CD8-positive, alpha-beta memory T cell (primary cell): ENCODE results near the gene KCNQ2. TPM values are rescaled to one million over a fixed set of nuclear protein-coding genes. Genes with fewer than 3 reads are reported as not detected.
A peak's percentile ranks its signal among the peaks of the same experiment; 100 is the strongest.

Experiments used
- CTCF ChIA-PET: fragments of 350-600 bp; sonication (Branson Sonifier 250); formaldehyde crosslinking; loops from one replicate; lab custom pipeline; 2021; ENCODE audit warnings: antibody characterized with exemption; lab: Charles Lee
- POLR2A ChIA-PET: fragments of 350-600 bp; sonication (Branson Sonifier 250); formaldehyde crosslinking; loops from one replicate; lab custom pipeline; 2021; ENCODE audit warnings: antibody characterized with exemption; lab: Charles Lee
- DNase-seq, 5 donors: peaks; one replicate each; pipeline versions ENCODE4 v3.0.0 to v3.0.0-alpha.2; 2020 to 2022; ENCODE audit warnings: mixed read lengths in 1 of 5
- H3K27ac ChIP-seq: one replicate; pipeline ENCODE4 v1.7.0; 2013; ENCODE audit warnings: low read depth, mild to moderate bottlenecking, low read length, moderate library complexity
- H3K27me3 ChIP-seq: 2 replicates; pipeline ENCODE4 v1.7.0; 2013; ENCODE audit warnings: low read length, mild to moderate bottlenecking; ENCODE audit not compliant: insufficient read depth, poor library complexity, severe bottlenecking
- H3K36me3 ChIP-seq: 2 replicates; pipeline ENCODE4 v1.7.0; 2013; ENCODE audit warnings: mild to moderate bottlenecking, low read length, moderate library complexity; ENCODE audit not compliant: insufficient read depth
- H3K4me1 ChIP-seq: 2 replicates; pipeline ENCODE4 v1.7.0; 2013; ENCODE audit warnings: mild to moderate bottlenecking, low read length, moderate library complexity; ENCODE audit not compliant: insufficient read depth
- H3K4me3 ChIP-seq: 2 replicates; pipeline ENCODE4 v1.7.0; 2013; ENCODE audit warnings: mild to moderate bottlenecking, low read length
- H3K9me3 ChIP-seq: 2 replicates; pipeline ENCODE4 v1.7.0; 2013; ENCODE audit warnings: mild to moderate bottlenecking, low read length
- H3K27ac Mint-ChIP-seq, 8 donors: one replicate each; pipeline ENCODE4 v1.8.0; 2020 to 2021; ENCODE audit warnings: mixed read lengths in 8 of 8, mild to moderate bottlenecking in 6 of 8, inconsistent platforms in 3 of 8, moderate library complexity in 3 of 8
- H3K27me3 Mint-ChIP-seq, 2 donors: one replicate each; pipeline ENCODE4 v1.8.0; 2020 to 2021; ENCODE audit warnings: mixed read lengths in 2 of 2, mild to moderate bottlenecking in 1 of 2, moderate library complexity in 1 of 2
- H3K36me3 Mint-ChIP-seq, 3 donors: one replicate each; pipeline ENCODE4 v1.8.0; 2020 to 2021; ENCODE audit warnings: mixed read lengths in 3 of 3, inconsistent platforms in 1 of 3, mild to moderate bottlenecking in 1 of 3
- H3K4me1 Mint-ChIP-seq, 3 donors: one replicate each; pipeline ENCODE4 v1.8.0; 2020 to 2021; ENCODE audit warnings: mixed read lengths in 3 of 3, inconsistent platforms in 1 of 3, mild to moderate bottlenecking in 1 of 3
- H3K4me3 Mint-ChIP-seq, 7 donors: one replicate each; pipeline ENCODE4 v1.8.0; 2020 to 2021; ENCODE audit warnings: mixed read lengths in 7 of 7, mild to moderate bottlenecking in 6 of 7, moderate library complexity in 4 of 7, inconsistent platforms in 2 of 7
- H3K9me3 Mint-ChIP-seq, 5 donors: one replicate each; pipeline ENCODE4 v1.8.0; 2020 to 2022; ENCODE audit warnings: mixed read lengths in 5 of 5, mild to moderate bottlenecking in 3 of 5, moderate library complexity in 2 of 5, inconsistent platforms in 1 of 5
- polyA plus RNA-seq: library from polyadenylated mRNA; unstranded; fragments of 300-500 nt; fragmentation: Illumina TruSeq; gene quantifications from one replicate; pipeline ENCODE4 v1.2.3, GENCODE V29; 2021
- total RNA-seq, 2 experiments: library from RNA; stranded (reverse); gene quantifications; one replicate each; pipeline ENCODE4 v1.2.3, GENCODE V29; 2021

Gene KCNQ2
- total RNA-seq = not detected
- not detected for polyA plus RNA-seq

DNA sequence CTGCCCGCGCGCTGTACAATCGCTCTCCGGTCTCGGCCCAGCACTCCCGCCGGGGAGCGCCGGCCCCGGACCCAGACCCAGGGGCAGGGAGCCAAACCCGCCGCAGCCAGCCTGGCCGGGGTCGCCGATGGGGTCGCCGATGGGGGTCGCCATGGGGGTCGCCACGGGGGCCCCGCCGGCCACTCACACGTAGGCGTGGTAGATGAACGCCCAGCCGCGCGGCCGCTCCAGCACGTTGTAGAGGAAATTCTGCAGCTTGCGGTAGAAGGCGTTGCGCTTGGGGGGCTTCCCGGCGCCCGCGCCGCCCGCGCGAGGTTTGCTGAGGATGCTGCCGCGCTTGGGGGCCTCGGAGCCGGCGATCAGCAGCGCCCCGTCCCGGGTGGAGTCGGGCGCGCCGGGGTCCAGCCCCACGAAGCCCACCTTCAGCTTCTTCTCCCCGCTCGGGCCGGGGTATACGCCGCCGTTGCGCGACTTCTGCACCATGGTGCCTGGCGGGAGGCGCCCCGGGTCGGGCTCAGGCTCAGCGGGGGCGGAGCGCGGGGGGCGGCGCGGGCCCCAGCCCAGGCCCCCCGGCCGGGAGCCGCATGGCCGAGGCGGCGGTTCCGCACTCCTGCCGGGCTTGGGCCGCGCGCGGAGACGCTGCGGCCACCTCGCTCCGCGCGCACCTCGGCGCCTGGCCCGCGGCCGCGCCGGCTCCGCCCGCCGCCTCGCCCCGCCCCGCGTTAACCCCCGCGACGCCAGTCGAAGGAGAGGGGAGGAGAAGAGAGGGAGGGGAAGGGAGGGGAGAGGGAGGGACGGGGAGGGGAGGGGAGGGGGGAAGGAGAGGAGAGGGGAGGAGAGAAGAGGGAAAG is at the start of gene KCNQ2:
Gene KCNQ2, minus strand, starts transcription at position 675 of the 851 bp plus-strand sequence. Its CDS starts 192 bp downstream, at position 483.
- Histone ChIP-seq H3K36me3 (no peaks in the 10 kb centered on the region), H3K27me3 (peaks cover 18% of the 10 kb centered on the region), H3K4me3 (no peak within 1 kb of the TSS), H3K4me1 (no peaks in the 10 kb centered on the region), H3K27ac (no peak within 1 kb of the TSS), H3K9me3 (no peaks in the 10 kb centered on the region)
- H3K4me1 Mint-ChIP-seq = peaks cover 6 to 12% (median 8%) of the 10 kb centered on the region in 3 donors
- H3K27ac Mint-ChIP-seq = no peak within 1 kb of the TSS
- no peak within 1 kb of the TSS for H3K4me3 Mint-ChIP-seq
- H3K9me3 Mint-ChIP-seq = no peaks in the 10 kb centered on the region
- DNase-seq = no peak
- H3K27me3 Mint-ChIP-seq = peaks cover 22 to 37% of the 10 kb centered on the region in 2 donors
- ChIA-PET POLR2A (no interaction called here), CTCF (no interaction called here)
- no peaks in the 10 kb centered on the region for H3K36me3 Mint-ChIP-seq

DNA sequence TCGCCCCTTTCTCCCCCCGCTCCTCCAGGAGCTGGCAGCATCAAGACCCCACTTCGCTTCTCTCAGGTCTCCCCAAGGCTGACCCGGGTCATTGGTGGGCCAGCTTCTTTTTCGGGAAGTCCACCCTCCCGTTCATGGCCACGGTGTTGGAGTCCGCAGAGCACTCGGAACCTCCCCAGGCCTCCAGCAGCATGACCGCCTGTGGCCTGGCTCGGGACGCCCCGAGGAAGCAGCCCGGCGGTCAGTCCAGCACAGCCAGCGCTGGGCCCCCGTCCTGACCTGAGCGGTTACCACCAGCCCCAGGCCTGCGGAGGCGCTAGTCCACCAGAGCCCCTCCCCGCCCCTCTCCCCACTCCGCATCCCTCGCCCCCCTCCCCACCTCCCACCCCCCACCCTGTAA is 49.1 kb upstream of the KCNQ2 start:
- H3K36me3 ChIP-seq = peaks cover 14% of the 10 kb centered on the region
- H3K27ac Mint-ChIP-seq = peak overlapping the region in 3 of 8 donors; percentile 35 to 91 (median 90)
- peaks cover 0 to 3% (median 0%) of the 10 kb centered on the region in 5 donors for H3K9me3 Mint-ChIP-seq
- H3K27me3 ChIP-seq = no peaks in the 10 kb centered on the region
- no peaks in the 10 kb centered on the region for H3K27me3 Mint-ChIP-seq
- H3K4me3 ChIP-seq = peak overlapping the region; percentile 70
- peak overlapping the region; percentile 79 for H3K27ac ChIP-seq
- ChIA-PET CTCF (interaction anchor here (1.0 to 3.1 kb wide), 8 partner anchors 9 to 452 kb away, joined by 3 to 24 read pairs (median 8); partner anchors contain the start of genes PTK6, RTEL1 and TPD52L2), POLR2A (interaction anchor here (0.6 to 3.1 kb wide), 21 partner anchors 8 to 727 kb away, joined by 3 to 31 read pairs (median 7); partner anchors contain the start of genes ARFRP1, GMEB2, HELZ2 and PTK6)
- peaks cover 5 to 25% (median 7%) of the 10 kb centered on the region in 3 donors for H3K36me3 Mint-ChIP-seq
- peak overlapping the region; percentile 76 to 87 (median 78) for H3K4me3 Mint-ChIP-seq
- DNase-seq = peak in 1 of 5 donors; percentile 49
- peaks cover 20% of the 10 kb centered on the region for H3K4me1 ChIP-seq
- H3K4me1 Mint-ChIP-seq = peaks cover 8 to 34% (median 10%) of the 10 kb centered on the region in 3 donors
- no peaks in the 10 kb centered on the region for H3K9me3 ChIP-seq

DNA sequence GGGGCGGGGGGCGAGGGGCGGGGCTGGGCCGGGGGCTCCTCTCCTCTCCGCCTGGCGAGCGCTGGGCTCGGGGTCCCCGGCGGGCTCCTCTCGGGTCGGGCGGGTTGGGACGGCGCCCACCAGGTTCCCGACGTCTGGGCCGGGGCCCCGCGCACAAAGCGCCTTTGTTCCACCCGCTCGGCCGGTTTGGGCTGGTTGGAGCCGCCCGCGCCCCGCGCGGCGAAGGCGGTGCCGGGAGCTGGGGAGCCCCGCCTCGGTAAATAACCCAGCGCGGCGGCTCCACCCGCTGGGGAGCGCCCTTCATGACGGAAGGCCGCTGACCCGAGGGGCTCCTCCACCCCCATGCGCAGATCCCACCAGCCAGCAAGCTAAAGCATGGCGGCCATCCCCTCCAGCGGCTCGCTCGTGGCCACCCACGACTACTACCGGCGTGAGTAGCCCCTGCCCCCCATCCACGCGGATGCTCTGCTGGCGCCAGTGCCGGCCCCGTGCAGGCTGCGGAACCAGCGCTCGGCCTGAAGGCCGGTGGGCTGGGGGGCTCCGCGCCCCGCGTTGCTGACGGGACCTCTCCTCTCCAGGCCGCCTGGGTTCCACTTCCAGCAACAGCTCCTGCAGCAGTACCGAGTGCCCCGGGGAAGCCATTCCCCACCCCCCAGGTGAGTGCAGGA is 48.6 kb upstream of the KCNQ2 start:
- H3K27me3 ChIP-seq = no peaks in the 10 kb centered on the region

DNA sequence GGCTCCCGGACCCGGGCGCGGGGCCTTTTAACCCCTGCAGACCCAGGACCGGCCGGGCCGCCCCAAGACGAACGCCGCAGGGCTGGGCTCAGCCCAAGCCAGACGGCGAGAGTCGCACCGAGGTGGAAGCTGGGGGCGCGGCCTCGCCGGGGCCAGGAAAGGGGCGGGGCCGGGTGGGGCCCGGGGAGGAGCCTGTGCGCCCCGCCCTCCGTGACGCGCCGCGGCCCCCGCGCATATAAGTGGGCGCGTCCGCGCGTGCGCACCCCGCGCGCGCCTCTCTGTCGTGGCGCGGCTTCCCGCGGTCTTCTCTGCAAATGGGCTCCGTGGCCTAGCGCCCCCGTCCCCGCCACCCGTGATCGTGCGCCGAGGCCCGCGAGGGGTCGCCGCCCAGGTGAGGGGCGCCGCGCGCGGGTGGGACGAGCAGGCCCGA is 48.1 kb upstream of the KCNQ2 start, which contains the start of gene PPDPF:
Gene PPDPF, plus strand, starts transcription at position 262 of the 430 bp plus-strand sequence. CDS start 544 bp downstream, outside the sequence.
- DNase-seq = peak; percentile 79 to 89 (median 84)
- Histone ChIP-seq H3K27me3 (no peaks in the 10 kb centered on the region), H3K36me3 (peaks cover 14% of the 10 kb centered on the region), H3K4me1 (peaks cover 20% of the 10 kb centered on the region), H3K27ac (peak within 1 kb of the TSS; percentile 79), H3K4me3 (peak within 1 kb of the TSS; percentile 70), H3K9me3 (no peaks in the 10 kb centered on the region)
- H3K27me3 Mint-ChIP-seq = no peaks in the 10 kb centered on the region
- peaks cover 8 to 34% (median 10%) of the 10 kb centered on the region in 3 donors for H3K4me1 Mint-ChIP-seq
- CTCF ChIA-PET = interaction anchor here (1.0 to 3.1 kb wide), 7 partner anchors 17 to 460 kb away, joined by 3 to 24 read pairs (median 8); partner anchors contain the start of genes HELZ2, PTK6 and TPD52L2
- H3K36me3 Mint-ChIP-seq = peaks cover 5 to 25% (median 7%) of the 10 kb centered on the region in 3 donors
- POLR2A ChIA-PET = interaction anchor here (0.7 to 3.1 kb wide), 19 partner anchors 9 to 726 kb away, joined by 3 to 31 read pairs (median 7); partner anchors contain the start of genes ARFRP1, GMEB2, HELZ2 and OPRL1
- peaks cover 0 to 4% (median 0%) of the 10 kb centered on the region in 5 donors for H3K9me3 Mint-ChIP-seq
- peak within 1 kb of the TSS; percentile 76 to 91 (median 81) for H3K4me3 Mint-ChIP-seq
- H3K27ac Mint-ChIP-seq = peak within 1 kb of the TSS; percentile 35 to 91 (median 76)

More for the DNA sequence above, 48.6 kb upstream of the KCNQ2 start:
- ChIA-PET CTCF (interaction anchor here (1.0 to 3.1 kb wide), 10 partner anchors 10 to 459 kb away, joined by 3 to 24 read pairs (median 6); partner anchors contain the start of genes HELZ2, PTK6, RTEL1 and TPD52L2), POLR2A (interaction anchor here (0.6 to 3.1 kb wide), 23 partner anchors 8 to 727 kb away, joined by 3 to 31 read pairs (median 6); partner anchors contain the start of genes ARFRP1, GMEB2, HELZ2 and OPRL1)
- no peaks in the 10 kb centered on the region for H3K9me3 ChIP-seq
- peak overlapping the region; percentile 79 for H3K27ac ChIP-seq
- H3K4me3 ChIP-seq = peak overlapping the region; percentile 70
- peak; percentile 52 to 83 (median 62) for DNase-seq
- peaks cover 20% of the 10 kb centered on the region for H3K4me1 ChIP-seq
- H3K9me3 Mint-ChIP-seq = peaks cover 0 to 3% (median 0%) of the 10 kb centered on the region in 5 donors
- H3K36me3 Mint-ChIP-seq = peaks cover 5 to 25% (median 7%) of the 10 kb centered on the region in 3 donors
- peaks cover 14% of the 10 kb centered on the region for H3K36me3 ChIP-seq
- peak overlapping the region in 5 of 8 donors; percentile 35 to 90 (median 70) for H3K27ac Mint-ChIP-seq
- no peaks in the 10 kb centered on the region for H3K27me3 Mint-ChIP-seq
- peaks cover 8 to 34% (median 10%) of the 10 kb centered on the region in 3 donors for H3K4me1 Mint-ChIP-seq
- H3K4me3 Mint-ChIP-seq = peak overlapping the region; percentile 76 to 87 (median 81)

DNA sequence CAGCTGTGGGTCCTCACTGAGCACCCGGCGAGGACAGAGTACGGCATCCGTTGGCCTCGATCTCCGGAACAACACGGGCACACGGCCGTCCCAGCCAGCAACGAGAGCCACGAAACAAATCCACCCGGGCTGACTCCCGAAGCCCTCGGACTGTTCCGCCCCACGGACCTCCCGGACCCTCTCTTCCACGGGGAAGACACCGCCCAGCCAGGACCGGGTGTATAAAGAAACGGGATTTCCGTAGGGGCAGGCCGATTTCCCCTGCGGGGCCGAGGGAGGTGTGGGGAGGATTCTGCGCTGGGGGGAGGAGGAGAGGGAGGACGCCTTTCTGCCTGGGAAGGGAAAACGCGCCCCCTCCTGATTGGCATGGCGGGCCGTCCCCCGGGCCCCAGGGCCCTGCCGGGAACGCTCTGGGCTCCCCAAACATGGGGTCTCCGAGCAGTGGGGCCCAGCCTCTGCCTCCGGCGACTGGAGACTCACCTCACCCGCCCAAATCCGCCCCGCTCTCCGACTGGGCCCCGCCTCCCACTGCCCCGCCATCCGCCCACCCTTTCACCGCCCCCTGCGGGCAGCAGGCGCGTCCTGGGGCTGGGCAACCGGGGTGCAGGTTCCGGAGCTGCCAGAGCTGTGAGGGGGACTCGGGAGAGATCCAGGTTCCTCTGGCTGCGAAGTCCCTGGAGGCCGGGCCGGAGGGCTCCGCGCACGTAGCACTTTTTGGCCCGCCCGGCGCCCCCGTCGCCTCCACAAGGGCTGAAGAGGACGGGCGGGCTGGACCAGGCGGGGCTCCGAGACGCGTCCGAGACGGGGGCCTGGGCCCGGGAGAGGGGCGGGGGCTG is 47.4 kb upstream of the KCNQ2 start:
- H3K4me3 ChIP-seq = peak overlapping the region; percentile 59
- no peaks in the 10 kb centered on the region for H3K27me3 ChIP-seq
- ChIA-PET POLR2A (interaction anchor here (0.7 to 3.1 kb wide), 13 partner anchors 17 to 725 kb away, joined by 3 to 31 read pairs (median 7); partner anchors contain the start of genes GMEB2, HELZ2, OPRL1 and PTK6), CTCF (interaction anchor here (1.0 to 3.1 kb wide), 6 partner anchors 18 to 460 kb away, joined by 3 to 24 read pairs (median 8); partner anchors contain the start of genes HELZ2, PTK6 and TPD52L2)
- H3K27ac Mint-ChIP-seq = peak overlapping the region in 7 of 8 donors; percentile 18 to 78 (median 61)
- H3K4me1 Mint-ChIP-seq = peaks cover 8 to 32% (median 10%) of the 10 kb centered on the region in 3 donors
- H3K36me3 ChIP-seq = peaks cover 14% of the 10 kb centered on the region
- no peaks in the 10 kb centered on the region for H3K27me3 Mint-ChIP-seq
- peaks cover 5 to 24% (median 7%) of the 10 kb centered on the region in 3 donors for H3K36me3 Mint-ChIP-seq
- peak; percentile 60 to 83 (median 67) for DNase-seq
- no peaks in the 10 kb centered on the region for H3K9me3 ChIP-seq
- H3K9me3 Mint-ChIP-seq = peaks cover 0 to 8% (median 2%) of the 10 kb centered on the region in 5 donors
- peaks cover 20% of the 10 kb centered on the region for H3K4me1 ChIP-seq
- H3K27ac ChIP-seq = peak overlapping the region; percentile 79
- peak overlapping the region; percentile 68 to 88 (median 81) for H3K4me3 Mint-ChIP-seq

DNA sequence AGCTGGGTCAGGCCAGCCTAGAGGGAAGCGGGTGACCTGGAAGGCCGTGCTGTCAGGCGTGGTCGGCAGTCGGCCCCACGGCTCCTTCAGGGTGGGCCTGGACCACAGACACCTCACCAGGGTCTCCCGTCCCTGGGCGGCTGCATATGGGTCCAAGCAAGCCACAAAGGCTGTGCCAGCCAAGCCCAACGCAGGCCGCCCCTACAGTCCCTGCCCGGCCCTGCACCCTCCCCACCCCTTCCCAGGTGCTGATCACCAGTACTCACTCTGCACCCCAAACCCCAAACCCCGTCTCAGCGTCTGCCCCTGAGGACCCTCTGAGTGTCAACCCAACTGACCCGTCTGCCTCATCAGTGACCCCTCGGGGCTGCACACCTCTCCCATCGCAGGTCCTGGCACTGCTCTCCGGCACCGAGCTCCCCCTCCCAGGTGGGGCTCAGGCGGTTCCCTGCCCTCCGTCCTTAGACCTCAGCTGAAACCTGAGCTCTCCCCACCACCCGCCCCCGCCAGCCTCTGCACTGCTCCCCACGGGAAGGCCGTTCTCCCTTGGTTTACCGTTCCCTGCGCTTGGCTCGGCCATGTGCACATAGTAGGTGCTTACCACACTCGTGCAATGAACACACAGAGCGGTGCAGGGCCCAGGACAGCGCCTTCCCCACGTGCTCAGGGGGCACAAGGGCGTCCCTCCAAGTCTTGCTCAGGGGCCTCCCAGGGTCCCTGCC is 46.7 kb upstream of the KCNQ2 start:
- Mint-ChIP-seq H3K4me1 (peaks cover 8 to 29% (median 10%) of the 10 kb centered on the region in 3 donors), H3K27me3 (no peaks in the 10 kb centered on the region), H3K36me3 (peaks cover 5 to 21% (median 7%) of the 10 kb centered on the region in 3 donors), H3K27ac (peak overlapping the region in 6 of 8 donors; percentile 18 to 78 (median 56)), H3K9me3 (peaks cover 0 to 8% (median 4%) of the 10 kb centered on the region in 5 donors), H3K4me3 (peak overlapping the region; percentile 68 to 88 (median 80))
- H3K9me3 ChIP-seq = no peaks in the 10 kb centered on the region
- H3K27ac ChIP-seq = peak overlapping the region; percentile 79
- H3K27me3 ChIP-seq = no peaks in the 10 kb centered on the region
- peak in 1 of 5 donors; percentile 54 for DNase-seq
- peaks cover 20% of the 10 kb centered on the region for H3K4me1 ChIP-seq
- peak overlapping the region; percentile 59 for H3K4me3 ChIP-seq
- ChIA-PET CTCF (interaction anchor here (2.1 to 2.5 kb wide), 2 partner anchors 18 to 345 kb away, joined by 7 to 24 read pairs; partner anchors contain the start of genes PTK6 and TPD52L2), POLR2A (interaction anchor here (2.5 to 3.1 kb wide), 2 partner anchors 23 to 51 kb away, joined by 8 to 11 read pairs; no protein-coding TSS in a partner anchor)
- peaks cover 14% of the 10 kb centered on the region for H3K36me3 ChIP-seq
